HepG2 (cell line): Measurements from ENCODE around the gene MXI1. TPM values are rescaled to one million over a fixed set of nuclear protein-coding genes. Genes with fewer than 3 reads are reported as not detected.

Source experiments
- ATAC-seq: fragments of 200-7000 bp; cut with Tn5 transposase; 3 replicates; pipeline ENCODE4 v1.9.1; 2020; ENCODE audit warnings: mild to moderate bottlenecking, moderate library complexity
- BruUV-seq: library from RNA; stranded (reverse); fragments of 400-500 nt; replicated peaks from 2 replicates; lab custom pipeline; 2021; lab: Mats Ljungman, UMichigan
- CTCF ChIA-PET: fragments of 300-600 bp; formaldehyde crosslinking; extraction: SDS; loops from one replicate; lab custom pipeline; 2021; ENCODE audit warnings: low total read pairs, inconsistent platforms, low intra/inter-chr PET ratio; lab: Yijun Ruan, JAX
- POLR2A ChIA-PET: fragments of 350-600 bp; sonication (Branson Sonifier 250); formaldehyde crosslinking; loops from one replicate; lab custom pipeline; 2020; ENCODE audit warnings: antibody characterized with exemption, inconsistent platforms; lab: Yijun Ruan, JAX
- DNase-seq: peaks from one replicate; pipeline ENCODE4 v3.0.0-alpha.2; 2015; ENCODE audit warnings: low spot score
- FAIRE-seq: peaks from 3 replicates; lab custom pipeline; 2011; peaks lifted over from hg19 to GRCh38; lab: Jason Lieb, UNC
- H2AFZ ChIP-seq: one replicate; pipeline ENCODE4 v1.6.1; 2011; ENCODE audit warnings: low read length, inconsistent platforms
- H3K27ac ChIP-seq: fragments of 300-600 bp; 3 replicates; pipeline ENCODE4 v1.8.0; 2011; ENCODE audit warnings: mixed run types, mild to moderate bottlenecking, mixed read lengths, low read length, inconsistent platforms; ENCODE audit not compliant: insufficient read depth; ENCODE audit errors: extremely low read length
- H3K27me3 ChIP-seq, 2 experiments: fragments of 200-600 bp in 1 of 2; 2 replicates in 1 of 2; 3 replicates in 1 of 2; pipeline versions ENCODE4 v1.6.0 to v1.8.0; 2011; ENCODE audit warnings: low read length in 2 of 2, mild to moderate bottlenecking in 2 of 2, moderate library complexity in 2 of 2, inconsistent platforms in 1 of 2; ENCODE audit not compliant: insufficient read depth in 2 of 2, control insufficient read depth in 1 of 2
- H3K36me3 ChIP-seq, 2 experiments: fragments of 200-600 bp in 1 of 2; replicated peaks in 1 of 2; 2 replicates in 1 of 2; 3 replicates in 1 of 2; pipeline versions ENCODE4 v1.5.1 to v1.8.0; 2011; ENCODE audit warnings: low read length in 2 of 2, inconsistent platforms in 1 of 2; ENCODE audit not compliant: insufficient read depth in 2 of 2, control insufficient read depth in 1 of 2
- H3K4me1 ChIP-seq: 2 replicates; pipeline ENCODE4 v1.5.1; 2012; ENCODE audit warnings: low read length, inconsistent platforms; ENCODE audit not compliant: insufficient read depth
- H3K4me2 ChIP-seq: 2 replicates; pipeline ENCODE4 v1.6.0; 2011; ENCODE audit warnings: low read depth, low read length, inconsistent platforms
- H3K4me3 ChIP-seq, 3 experiments: fragments of 200-600 bp in 1 of 3; sonication (generic), shearing (Covaris generic) in 1 of 3; replicated peaks in 1 of 3; 2 replicates each; pipeline ENCODE4 v1.5.1; 2011 to 2016; ENCODE audit warnings: low read length in 3 of 3, inconsistent platforms in 2 of 3, low read depth in 2 of 3, mild to moderate bottlenecking in 2 of 3, control low read depth in 1 of 3, mixed read lengths in 1 of 3; ENCODE audit not compliant: insufficient read depth in 1 of 3
- H3K79me2 ChIP-seq: one replicate; pipeline ENCODE4 v1.6.1; 2011; ENCODE audit warnings: low read length, inconsistent platforms; ENCODE audit not compliant: insufficient read depth
- H3K9ac ChIP-seq: 2 replicates; pipeline ENCODE4 v1.6.0; 2011; ENCODE audit warnings: mild to moderate bottlenecking, low read depth, low read length, inconsistent platforms; ENCODE audit not compliant: insufficient read depth
- H3K9me3 ChIP-seq: 2 replicates; pipeline ENCODE4 v1.5.1; 2012; ENCODE audit warnings: mild to moderate bottlenecking, low read length
- H4K20me1 ChIP-seq: 2 replicates; pipeline ENCODE4 v1.6.0; 2011; ENCODE audit warnings: inconsistent platforms, mild to moderate bottlenecking, low read length, moderate library complexity; ENCODE audit not compliant: insufficient read depth
- HNRNPH1 ChIP-seq: fragments of 200-400 bp; formaldehyde crosslinking; optimal IDR thresholded peaks from 2 replicates; pipeline ENCODE3; 2017; ENCODE audit warnings: mild to moderate bottlenecking, low read depth, low read length
- ZNF557 ChIP-seq: sonication (generic); formaldehyde crosslinking; IDR thresholded peaks from 2 replicates; pipeline ENCODE4 v1.4.0; 2020; ENCODE audit warnings: missing genetic modification reagents
- WGBS: methylation state at CpG from one replicate; pipeline ENCODE4 v1.1.6; 2017; ENCODE audit warnings: low lambda C conversion rate; 5-methylcytosine and 5-hydroxymethylcytosine counted together
- in situ Hi-C: cut with HindIII; loops from 2 replicates; pipeline ENCODE4 v1.10.0; 2017; ENCODE audit warnings: low pct_unique_long_range_greater_than_20kb; ENCODE audit not compliant: extremely low pct_ligation_motif_present
- intact Hi-C: fragments of 100-400 bp; cut with micrococcal nuclease; formaldehyde crosslinking; loops from one replicate; pipeline ENCODE4 v1.10.0; 2022; ENCODE audit not compliant: unreplicated experiment
- polyA plus RNA-seq, 8 experiments: library from polyadenylated mRNA; depleted of rRNA in 3 of 8; stranded (reverse) in 7 of 8; unstranded in 1 of 8; fragments of >200 nt; fragmentation: Illumina TruSeq in 4 of 8; extraction: Trizol in 4 of 8; gene quantifications; 2 replicates each; pipeline versions ENCODE4 v1.2.1 to v1.2.3, GENCODE V29; 2011 to 2016; ENCODE audit warnings: low read depth in 4 of 8, missing spikeins in 1 of 8, mixed read lengths in 1 of 8; ENCODE audit not compliant: insufficient read depth in 1 of 8
- total RNA-seq, 5 experiments: library from RNA; depleted of rRNA; stranded (reverse); fragments of >200 nt; fragmentation: Illumina TruSeq; extraction: Trizol; gene quantifications; 2 replicates each; pipeline ENCODE4 v1.2.3, GENCODE V29; 2016; ENCODE audit warnings: low read depth in 1 of 5
- TF ChIP-seq, protein P1 (sequence below): sonication (generic); formaldehyde crosslinking; IDR thresholded peaks from 2 replicates; pipeline ENCODE4 v1.5.0; 2020; ENCODE audit warnings: missing genetic modification reagents, mild to moderate bottlenecking, borderline replicate concordance
- TF ChIP-seq, protein P2 (sequence below): fragments of 450-650 bp; IDR thresholded peaks from 2 replicates; pipeline ENCODE4 v1.6.1; 2016
- TF ChIP-seq, protein P3 (sequence below): sonication (generic); formaldehyde crosslinking; IDR thresholded peaks from 2 replicates; pipeline ENCODE4 v1.4.0; 2020; ENCODE audit warnings: missing genetic modification reagents
- TF ChIP-seq, protein P4 (sequence below): sonication (generic); formaldehyde crosslinking; IDR thresholded peaks from 2 replicates; pipeline ENCODE4 v1.9.0; 2021; ENCODE audit warnings: mild to moderate bottlenecking, missing genetic modification reagents
- TF ChIP-seq, protein P5 (sequence below): sonication (generic); formaldehyde crosslinking; IDR thresholded peaks from 2 replicates; pipeline ENCODE4 v1.5.0; 2020; ENCODE audit warnings: mild to moderate bottlenecking, missing genetic modification reagents

Gene MXI1
- total and polyA plus RNA-seq, 2 of the 13 experiments (the other 11 are each of a cell fraction or from before 2014, with no cell fraction given): 6.6 to 22.0 TPM

DNA sequence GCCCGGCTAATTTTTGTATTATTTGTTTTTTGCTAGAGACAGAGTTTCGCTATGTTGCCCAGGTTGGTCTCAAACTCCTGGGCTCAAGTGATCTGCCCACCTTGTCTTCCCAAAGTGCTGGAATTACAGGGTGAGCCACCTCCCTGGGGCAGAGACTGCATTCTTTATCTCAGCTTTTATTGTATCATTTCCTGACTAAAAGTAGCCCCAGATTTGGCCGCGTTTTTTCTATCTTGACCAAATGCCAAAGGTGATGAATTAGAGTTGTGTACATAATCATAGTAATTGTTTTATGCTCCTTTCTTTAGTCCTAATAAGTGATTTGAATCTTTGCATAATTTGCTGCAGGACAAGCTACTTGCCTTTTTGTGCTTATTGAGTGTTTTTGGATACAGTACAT, 100.4 kb downstream of the MXI1 start (continued):
- TF ChIP-seq, protein P1, sequence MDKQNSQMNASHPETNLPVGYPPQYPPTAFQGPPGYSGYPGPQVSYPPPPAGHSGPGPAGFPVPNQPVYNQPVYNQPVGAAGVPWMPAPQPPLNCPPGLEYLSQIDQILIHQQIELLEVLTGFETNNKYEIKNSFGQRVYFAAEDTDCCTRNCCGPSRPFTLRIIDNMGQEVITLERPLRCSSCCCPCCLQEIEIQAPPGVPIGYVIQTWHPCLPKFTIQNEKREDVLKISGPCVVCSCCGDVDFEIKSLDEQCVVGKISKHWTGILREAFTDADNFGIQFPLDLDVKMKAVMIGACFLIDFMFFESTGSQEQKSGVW (CRISPR knock-in tag): no peak
- TF ChIP-seq, protein P2, sequence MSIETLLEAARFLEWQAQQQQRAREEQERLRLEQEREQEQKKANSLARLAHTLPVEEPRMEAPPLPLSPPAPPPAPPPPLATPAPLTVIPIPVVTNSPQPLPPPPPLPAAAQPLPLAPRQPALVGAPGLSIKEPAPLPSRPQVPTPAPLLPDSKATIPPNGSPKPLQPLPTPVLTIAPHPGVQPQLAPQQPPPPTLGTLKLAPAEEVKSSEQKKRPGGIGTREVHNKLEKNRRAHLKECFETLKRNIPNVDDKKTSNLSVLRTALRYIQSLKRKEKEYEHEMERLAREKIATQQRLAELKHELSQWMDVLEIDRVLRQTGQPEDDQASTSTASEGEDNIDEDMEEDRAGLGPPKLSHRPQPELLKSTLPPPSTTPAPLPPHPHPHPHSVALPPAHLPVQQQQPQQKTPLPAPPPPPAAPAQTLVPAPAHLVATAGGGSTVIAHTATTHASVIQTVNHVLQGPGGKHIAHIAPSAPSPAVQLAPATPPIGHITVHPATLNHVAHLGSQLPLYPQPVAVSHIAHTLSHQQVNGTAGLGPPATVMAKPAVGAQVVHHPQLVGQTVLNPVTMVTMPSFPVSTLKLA: no peak
- TF ChIP-seq, protein P3, sequence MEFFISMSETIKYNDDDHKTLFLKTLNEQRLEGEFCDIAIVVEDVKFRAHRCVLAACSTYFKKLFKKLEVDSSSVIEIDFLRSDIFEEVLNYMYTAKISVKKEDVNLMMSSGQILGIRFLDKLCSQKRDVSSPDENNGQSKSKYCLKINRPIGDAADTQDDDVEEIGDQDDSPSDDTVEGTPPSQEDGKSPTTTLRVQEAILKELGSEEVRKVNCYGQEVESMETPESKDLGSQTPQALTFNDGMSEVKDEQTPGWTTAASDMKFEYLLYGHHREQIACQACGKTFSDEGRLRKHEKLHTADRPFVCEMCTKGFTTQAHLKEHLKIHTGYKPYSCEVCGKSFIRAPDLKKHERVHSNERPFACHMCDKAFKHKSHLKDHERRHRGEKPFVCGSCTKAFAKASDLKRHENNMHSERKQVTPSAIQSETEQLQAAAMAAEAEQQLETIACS (CRISPR knock-in tag): no peak

DNA sequence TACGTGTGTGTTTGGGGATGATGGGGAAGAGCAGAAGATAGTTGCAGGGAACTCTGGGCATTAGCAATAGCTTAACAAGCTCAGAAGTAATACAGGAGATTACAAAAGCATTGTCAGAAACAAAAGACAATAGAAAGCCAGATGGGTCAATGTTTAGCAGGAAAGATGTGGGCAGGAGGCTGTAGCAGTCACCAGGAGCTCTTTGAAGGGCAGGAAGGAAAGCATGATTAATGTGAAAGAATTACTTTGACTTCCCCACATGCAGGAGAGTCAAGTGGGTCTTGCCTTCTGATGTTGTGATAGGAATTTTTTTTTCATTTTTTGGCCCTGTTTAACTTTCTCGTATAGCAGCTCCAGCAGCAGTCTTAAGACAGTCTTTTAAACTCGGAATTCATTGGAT, 103.3 kb downstream of the MXI1 start:
- in situ Hi-C loops (loop anchor here (5.0 kb wide), 1 partner anchor 222 kb away; no protein-coding TSS in a partner anchor), intact Hi-C loops (loop anchor here (1.0 kb wide), 2 partner anchors 237 to 290 kb away; no protein-coding TSS in a partner anchor)
- Histone ChIP-seq H3K9me3 (no peaks in the 10 kb centered on the region), H3K27me3 (peaks cover 0 to 3% of the 10 kb centered on the region in 2 experiments; a peak in 1 of 5 replicates), H2AFZ (no peak overlapping the region), H3K36me3 (no peaks in the 10 kb centered on the region), H3K4me3 (no peak overlapping the region), H3K27ac (no peak overlapping the region), H3K4me2 (no peak overlapping the region), H3K79me2 (no peaks in the 10 kb centered on the region), H3K4me1 (peaks cover 4% of the 10 kb centered on the region), H4K20me1 (no peaks in the 10 kb centered on the region), H3K9ac (no peak overlapping the region)
- ATAC-seq: no peak
- no peak for DNase-seq
- ChIA-PET CTCF (interaction anchor here (1.6 to 2.4 kb wide), 3 partner anchors 225 to 290 kb away, joined by 7 to 19 read pairs (median 16); no protein-coding TSS in a partner anchor), POLR2A (no interaction called here)
- FAIRE-seq: no peak
- no TSS peak for BruUV-seq
- 40% methylated on average over 3 of the region's 3 CpGs for WGBS
- TF ChIP-seq ZNF557 (CRISPR knock-in tag): no peak
- TF ChIP-seq HNRNPH1: no peak
- TF ChIP-seq, protein P4, sequence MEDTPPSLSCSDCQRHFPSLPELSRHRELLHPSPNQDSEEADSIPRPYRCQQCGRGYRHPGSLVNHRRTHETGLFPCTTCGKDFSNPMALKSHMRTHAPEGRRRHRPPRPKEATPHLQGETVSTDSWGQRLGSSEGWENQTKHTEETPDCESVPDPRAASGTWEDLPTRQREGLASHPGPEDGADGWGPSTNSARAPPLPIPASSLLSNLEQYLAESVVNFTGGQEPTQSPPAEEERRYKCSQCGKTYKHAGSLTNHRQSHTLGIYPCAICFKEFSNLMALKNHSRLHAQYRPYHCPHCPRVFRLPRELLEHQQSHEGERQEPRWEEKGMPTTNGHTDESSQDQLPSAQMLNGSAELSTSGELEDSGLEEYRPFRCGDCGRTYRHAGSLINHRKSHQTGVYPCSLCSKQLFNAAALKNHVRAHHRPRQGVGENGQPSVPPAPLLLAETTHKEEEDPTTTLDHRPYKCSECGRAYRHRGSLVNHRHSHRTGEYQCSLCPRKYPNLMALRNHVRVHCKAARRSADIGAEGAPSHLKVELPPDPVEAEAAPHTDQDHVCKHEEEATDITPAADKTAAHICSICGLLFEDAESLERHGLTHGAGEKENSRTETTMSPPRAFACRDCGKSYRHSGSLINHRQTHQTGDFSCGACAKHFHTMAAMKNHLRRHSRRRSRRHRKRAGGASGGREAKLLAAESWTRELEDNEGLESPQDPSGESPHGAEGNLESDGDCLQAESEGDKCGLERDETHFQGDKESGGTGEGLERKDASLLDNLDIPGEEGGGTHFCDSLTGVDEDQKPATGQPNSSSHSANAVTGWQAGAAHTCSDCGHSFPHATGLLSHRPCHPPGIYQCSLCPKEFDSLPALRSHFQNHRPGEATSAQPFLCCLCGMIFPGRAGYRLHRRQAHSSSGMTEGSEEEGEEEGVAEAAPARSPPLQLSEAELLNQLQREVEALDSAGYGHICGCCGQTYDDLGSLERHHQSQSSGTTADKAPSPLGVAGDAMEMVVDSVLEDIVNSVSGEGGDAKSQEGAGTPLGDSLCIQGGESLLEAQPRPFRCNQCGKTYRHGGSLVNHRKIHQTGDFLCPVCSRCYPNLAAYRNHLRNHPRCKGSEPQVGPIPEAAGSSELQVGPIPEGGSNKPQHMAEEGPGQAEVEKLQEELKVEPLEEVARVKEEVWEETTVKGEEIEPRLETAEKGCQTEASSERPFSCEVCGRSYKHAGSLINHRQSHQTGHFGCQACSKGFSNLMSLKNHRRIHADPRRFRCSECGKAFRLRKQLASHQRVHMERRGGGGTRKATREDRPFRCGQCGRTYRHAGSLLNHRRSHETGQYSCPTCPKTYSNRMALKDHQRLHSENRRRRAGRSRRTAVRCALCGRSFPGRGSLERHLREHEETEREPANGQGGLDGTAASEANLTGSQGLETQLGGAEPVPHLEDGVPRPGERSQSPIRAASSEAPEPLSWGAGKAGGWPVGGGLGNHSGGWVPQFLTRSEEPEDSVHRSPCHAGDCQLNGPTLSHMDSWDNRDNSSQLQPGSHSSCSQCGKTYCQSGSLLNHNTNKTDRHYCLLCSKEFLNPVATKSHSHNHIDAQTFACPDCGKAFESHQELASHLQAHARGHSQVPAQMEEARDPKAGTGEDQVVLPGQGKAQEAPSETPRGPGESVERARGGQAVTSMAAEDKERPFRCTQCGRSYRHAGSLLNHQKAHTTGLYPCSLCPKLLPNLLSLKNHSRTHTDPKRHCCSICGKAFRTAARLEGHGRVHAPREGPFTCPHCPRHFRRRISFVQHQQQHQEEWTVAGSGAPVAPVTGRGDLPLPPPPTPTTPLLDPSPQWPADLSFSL (CRISPR knock-in tag): no peak
- TF ChIP-seq, protein P5, sequence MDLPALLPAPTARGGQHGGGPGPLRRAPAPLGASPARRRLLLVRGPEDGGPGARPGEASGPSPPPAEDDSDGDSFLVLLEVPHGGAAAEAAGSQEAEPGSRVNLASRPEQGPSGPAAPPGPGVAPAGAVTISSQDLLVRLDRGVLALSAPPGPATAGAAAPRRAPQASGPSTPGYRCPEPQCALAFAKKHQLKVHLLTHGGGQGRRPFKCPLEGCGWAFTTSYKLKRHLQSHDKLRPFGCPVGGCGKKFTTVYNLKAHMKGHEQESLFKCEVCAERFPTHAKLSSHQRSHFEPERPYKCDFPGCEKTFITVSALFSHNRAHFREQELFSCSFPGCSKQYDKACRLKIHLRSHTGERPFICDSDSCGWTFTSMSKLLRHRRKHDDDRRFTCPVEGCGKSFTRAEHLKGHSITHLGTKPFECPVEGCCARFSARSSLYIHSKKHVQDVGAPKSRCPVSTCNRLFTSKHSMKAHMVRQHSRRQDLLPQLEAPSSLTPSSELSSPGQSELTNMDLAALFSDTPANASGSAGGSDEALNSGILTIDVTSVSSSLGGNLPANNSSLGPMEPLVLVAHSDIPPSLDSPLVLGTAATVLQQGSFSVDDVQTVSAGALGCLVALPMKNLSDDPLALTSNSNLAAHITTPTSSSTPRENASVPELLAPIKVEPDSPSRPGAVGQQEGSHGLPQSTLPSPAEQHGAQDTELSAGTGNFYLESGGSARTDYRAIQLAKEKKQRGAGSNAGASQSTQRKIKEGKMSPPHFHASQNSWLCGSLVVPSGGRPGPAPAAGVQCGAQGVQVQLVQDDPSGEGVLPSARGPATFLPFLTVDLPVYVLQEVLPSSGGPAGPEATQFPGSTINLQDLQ (CRISPR knock-in tag): no peak
